ENCODE data around the gene PHF20.
"Not testable (repeated sequence)": the region's sequence is repeated elsewhere in the genome, so short reads cannot be mapped to it uniquely, and the experiment has no call there.

The PHF20 gene

DNA sequence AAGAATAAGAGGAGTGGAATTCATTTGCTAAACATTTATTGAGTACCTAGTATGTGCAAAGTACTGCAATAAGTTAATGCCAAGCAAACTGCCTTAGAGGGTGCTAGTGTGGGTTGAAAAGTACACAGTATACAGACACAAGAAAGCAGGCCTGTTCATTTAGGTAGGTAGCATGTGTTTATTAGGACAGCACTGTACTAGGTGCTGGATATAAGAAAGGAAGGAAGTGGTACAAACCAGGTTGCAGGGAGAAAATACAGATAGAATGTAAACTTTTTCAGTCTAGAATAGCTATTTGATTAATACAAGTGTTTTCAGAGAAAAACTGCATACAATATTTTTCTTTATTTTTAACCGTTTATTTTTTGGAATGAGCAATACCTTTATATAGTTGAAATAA is 68.1 kb downstream of the PHF20 start:
- DNase-seq (ENCODE audit: low spot score) = no peak

DNA sequence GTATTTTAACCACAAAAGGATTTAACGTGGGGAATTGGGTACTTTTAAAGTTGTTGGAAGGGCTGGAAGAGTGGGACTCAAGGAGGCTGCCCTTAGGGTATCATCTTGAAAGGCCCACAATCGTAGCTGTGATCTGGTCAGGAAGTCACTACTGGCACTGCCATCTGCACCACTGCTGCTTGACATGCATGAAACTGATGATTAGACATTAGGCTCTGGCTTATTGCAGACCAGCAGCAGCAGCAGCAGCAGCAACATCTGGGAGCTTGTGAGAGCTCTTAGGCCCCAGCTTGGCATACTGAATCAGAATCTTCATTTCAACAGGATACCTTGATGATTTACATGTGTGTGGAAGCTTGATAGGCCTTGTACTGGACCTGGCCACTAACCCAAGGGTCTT is 68.6 kb downstream of the PHF20 start:
- DNase-seq (ENCODE audit: low spot score) = no peak

DNA sequence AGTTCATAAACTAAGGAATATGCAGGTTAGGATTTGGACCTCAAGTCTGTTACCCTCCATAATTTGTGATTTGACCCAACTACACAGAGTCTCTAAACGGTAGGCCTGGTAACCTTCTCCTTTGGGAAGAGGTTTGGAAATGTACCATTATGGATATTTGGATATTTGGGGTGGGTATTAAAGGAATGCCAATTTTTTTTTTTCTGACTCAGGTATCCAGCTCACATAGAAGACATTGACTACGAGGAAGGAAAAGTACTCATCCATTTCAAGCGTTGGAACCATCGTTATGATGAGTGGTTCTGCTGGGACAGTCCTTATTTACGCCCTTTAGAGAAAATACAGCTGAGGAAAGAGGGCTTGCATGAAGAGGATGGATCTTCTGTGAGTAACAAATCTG is 70.5 kb downstream of the PHF20 start:
- no peak for DNase-seq (ENCODE audit: low spot score)

DNA sequence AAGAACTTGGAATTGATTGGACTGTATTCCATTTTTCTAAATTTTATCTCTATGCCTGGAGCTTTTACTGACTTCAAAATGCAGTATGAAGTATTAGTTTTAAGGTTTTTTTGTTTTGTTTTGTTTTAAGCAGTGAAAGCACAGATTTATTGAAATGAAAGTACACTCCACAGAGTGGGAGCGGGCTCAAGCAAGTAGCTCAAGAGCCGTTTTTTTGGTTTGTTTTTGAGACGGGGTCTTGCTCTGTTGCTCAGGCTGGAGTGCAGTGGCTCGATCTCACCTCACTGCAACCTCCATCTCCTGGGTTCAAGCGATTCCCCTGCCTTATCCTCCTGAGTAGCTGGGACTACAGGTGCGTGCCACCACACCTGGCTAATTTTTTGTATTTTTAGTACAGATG is 72.1 kb downstream of the PHF20 start:
- not testable (repeated sequence) for DNase-seq (ENCODE audit: low spot score)

DNA sequence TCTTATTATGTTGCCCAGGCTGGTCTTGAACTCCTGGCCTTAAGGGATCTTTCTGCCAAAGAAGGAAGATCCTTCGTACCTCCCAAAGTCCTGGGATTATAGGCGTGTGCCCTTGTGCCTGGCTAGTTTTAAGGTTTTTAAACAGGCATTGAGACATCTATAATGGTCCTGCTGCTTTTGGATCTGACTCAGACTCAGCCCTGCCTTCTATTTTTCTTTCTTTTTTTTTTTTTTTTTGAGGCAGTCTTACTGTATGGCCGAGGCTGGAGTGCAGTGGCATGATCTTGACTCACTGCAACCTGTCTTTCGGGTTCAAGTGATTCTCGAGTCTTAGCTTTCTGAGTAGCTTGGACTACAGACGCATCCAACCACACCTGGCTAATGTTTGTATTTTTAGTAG is 73.7 kb downstream of the PHF20 start:
- no peak for DNase-seq (ENCODE audit: low spot score)

DNA sequence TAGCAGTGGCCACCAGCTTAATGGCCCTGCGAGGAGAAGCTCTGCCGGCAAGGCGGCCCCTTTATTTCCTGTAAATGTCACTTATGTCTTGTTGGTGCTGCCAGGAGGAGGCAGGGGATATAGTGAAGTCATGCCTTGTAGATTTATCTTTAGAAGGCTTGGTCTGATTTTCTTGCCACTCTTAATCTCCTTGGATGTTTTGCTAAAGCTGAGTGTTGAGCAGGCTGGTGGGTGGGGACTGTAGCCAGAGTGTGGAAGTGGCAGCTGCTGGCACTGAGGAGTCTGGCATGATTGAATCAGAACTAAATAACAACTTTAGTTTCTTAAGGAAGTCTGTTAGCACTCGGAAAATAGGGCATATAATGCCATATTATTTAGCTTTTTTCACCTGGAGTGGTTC is 77.9 kb downstream of the PHF20 start:
- DNase-seq (ENCODE audit: low spot score) = no peak

DNA sequence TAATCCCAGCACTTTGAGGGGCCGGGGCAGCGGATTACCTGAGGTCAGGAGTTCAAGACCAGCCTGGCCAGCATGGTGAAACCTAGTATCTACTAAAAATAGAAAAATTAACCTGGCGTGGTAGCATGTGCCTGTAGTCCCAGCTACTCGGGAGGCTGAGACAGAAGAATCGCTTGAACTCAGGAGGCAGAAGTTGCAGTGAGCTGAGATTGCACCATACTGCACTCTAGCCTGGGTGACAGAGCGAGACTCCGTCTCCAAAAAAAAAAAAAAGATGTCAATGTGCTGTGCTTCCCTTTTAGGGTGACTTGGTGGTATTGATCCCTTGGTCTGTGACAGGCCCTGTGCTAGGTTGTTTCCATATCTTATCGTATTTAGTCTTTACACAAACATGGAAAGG is 79.8 kb downstream of the PHF20 start:
- not testable (repeated sequence) for DNase-seq (ENCODE audit: low spot score)

DNA sequence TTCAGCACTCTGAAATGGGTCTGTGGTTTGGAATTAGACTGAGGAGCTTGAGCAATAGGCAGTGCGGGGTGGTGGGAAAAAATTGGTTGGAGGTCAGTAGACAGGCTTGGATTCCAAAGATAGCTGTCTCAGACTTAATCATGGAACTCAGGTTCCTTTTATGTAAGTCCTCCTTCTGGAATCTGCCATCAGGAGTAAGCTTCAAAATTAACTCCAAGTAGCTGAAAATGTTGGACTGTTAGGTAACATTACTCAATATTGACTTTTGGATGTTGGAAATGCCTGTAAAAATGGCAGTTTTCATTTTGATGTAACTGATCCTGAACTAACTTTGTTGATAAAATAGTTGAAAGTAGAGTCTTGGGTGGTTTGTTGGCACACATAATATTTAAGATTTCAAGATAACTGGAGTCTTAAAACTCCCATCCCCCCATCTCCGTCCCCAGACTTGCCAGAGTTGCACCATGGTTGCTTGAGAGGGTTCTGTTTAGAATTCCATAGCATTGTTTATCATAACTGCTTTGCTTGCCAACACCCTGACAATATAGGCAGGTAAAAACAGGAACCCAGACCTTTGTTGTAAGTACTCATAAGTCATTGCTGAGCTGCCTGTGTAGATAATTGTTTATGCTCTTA is 83.0 kb downstream of the PHF20 start:
- DNase-seq (ENCODE audit: low spot score) = peak; percentile 13

DNA sequence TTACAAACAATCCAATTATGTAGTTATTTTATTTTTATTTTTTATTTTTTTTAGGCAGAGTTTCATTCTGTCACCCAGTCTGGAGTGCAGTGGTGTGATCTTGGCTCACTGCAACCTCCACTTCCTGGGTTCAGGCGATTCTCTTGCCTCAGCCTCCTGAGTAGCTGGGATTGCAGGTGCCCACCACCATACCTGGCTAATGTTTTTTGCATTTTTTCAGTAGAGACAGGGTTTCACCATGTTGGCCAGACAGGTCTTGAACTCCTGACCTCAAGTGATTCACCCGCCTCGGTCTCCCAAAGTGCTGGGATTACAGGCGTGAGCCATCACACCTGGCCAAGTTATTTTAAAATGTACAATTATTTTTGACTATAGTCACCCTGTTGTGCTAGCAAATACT is 83.8 kb downstream of the PHF20 start:
- not testable (repeated sequence) for DNase-seq (ENCODE audit: low spot score)

DNA sequence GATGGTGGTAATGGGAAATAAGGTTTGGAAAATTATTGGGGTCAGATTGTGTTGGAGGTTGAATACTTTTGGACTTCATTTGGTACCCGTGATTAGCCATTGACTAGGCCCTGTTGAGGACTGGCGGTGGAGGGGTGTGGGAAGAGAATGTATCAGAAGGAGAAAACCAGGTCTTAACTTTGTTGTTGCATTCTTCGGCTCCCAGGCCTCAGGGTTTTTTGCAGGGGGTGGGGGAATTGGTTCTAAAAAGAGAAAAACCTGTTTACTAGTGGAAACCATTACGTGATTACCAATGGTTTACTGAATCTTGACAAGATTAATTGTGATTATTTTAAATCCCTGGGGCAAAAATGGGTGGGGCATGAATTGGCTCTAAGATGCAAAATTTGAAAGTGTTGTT is 85.1 kb downstream of the PHF20 start:
- DNase-seq (ENCODE audit: low spot score) = no peak

DNA sequence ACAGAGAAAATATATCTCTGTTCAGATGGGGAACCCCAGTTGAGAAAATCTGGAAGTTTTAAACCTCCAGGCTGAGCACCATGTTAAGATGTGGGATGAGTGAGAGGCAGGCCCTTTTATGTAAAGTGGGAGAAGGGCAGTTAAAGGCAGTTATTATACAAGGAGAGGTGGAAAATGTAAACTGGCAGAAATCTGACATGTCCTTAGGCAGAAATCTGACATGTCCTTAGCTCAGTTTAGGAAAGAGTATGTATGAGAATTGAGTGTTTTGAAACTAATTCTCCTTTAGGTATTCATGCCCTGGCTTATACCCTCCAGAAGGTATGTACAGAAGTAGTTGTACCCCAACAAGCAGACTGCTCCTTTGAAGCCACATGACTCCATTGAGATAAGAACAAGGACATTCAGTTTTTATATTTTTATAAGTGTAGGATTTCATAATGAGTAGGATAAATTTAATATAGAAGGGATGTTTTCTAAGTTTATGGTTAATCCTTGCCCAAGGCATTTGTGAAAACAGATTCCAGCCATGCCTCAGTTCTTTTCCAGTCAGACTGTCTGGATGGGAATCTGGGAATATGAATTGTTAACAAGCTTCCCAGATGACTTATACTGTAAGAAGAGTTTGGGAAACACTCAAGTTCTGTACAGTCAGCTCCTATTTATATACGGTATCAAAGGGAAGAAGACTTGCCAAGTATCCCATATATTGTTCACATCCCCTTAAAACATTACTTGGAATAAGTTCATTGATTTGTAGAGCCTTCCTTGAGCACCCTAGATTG is 94.8 kb downstream of the PHF20 start:
- peak; percentile 23 for DNase-seq (ENCODE audit: low spot score)

DNA sequence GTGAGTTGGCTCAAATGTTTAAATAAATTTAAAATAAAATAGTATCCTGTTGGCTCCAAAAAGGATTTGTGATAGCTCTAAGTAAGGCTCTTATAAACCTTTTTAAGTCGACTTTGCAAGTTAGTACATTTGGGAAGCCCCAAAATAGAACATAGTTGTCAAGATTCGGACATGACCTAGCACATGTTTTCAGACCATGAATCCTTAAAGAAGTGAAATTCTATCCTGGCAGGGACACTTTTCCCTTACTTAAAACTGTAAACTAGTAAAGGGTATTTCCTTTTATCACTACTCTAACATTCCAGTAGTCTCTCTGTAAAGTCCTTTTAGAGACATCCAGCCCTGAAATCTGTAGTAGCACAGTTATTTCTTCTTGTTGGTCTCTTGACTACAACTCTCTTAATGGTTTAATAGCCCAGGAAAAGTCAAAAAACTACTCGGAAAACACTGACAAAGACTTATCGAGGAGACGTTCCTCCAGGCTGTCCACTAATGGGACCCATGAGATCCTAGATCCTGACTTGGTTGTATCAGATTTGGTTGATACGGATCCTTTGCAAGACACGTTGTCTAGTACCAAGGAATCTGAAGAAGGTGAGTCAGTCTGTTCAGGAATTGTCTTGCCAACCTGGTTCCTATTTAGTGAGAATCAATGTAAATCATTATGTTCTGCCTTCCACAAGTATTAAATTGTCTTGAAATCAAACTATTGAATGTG is 98.9 kb downstream of the PHF20 start:
- DNase-seq (ENCODE audit: low spot score) = no peak

DNA sequence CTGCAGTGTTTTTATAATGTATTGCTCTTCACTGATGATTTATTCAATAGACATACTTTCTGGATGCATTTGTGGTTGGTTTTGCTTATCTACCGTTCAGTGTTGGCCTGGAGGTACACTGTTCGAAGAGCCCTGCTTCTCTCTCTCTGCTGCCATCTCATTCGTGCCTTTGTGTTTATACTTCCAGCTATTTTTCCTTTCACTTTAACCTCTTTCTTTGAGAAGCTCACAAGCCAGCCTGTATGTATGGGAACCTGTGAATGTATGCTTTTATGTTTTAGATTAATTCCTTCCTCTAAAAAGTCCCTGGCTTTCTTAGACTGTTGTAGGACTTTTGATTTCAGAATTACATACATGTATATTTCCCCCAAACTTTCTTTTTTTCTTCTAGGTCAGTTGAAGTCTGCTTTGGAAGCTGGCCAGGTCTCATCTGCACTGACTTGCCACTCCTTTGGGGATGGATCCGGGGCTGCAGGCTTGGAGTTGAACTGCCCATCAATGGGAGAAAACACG is 99.5 kb downstream of the PHF20 start:
- no peak for DNase-seq (ENCODE audit: low spot score)

DNA sequence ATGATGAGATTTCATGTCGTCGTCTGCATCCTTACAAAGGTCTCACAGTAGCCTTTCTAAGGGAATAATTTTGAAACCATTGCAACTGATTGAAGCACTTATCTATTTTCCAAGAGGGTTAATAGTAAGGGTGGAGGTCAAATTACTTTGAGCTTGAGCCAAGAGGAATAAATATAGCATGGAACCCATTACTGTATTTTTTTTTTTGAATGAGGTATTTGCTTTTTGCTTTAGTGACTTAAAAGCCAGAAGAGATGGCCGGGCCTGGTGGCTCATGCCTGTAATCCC is 104.2 kb downstream of the PHF20 start:
- DNase-seq (ENCODE audit: low spot score) = no peak

DNA sequence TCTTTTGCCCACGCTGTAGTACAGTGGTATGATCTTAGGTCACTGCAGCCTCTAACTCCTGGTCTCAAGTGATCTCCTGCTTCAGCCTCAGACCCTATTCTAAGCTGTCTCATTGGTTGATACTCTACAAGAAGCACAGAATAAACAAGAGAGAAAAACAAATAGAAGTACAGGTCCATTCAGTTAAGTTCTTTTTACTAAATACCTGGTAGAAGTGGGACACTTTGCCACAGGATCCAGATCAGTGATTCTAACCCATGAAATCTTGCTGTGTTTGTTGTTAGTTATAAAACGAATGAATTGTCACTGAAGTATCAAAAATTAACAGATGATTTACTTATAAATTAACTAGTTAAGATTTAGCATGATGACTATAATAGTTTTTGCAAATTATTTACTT is 105.8 kb downstream of the PHF20 start:
- DNase-seq (ENCODE audit: low spot score) = no peak

DNA sequence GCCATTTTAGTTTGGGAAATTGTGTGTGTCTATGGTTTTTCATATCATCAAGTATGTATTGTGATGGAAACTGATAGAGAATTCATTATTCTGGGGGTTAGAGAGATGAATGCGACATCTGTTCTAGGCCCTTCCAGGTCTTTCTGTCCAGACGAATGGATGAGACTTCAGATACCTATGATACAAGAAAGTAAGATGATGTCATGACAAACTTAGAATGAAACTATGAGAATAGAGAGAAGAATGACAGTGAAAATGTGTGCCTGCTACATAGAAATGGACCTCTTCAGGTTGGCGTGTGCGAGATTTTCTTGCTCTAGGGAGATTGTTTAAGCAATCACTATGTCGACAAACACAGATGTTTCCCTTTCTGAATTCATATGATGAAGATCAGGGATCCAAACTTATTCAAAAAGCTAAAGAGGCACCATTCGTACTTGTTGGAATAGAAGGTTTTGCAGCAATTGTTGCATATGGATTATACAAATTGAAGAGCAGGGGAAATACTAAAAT is 106.4 kb downstream of the PHF20 start:
- no peak for DNase-seq (ENCODE audit: low spot score)

DNA sequence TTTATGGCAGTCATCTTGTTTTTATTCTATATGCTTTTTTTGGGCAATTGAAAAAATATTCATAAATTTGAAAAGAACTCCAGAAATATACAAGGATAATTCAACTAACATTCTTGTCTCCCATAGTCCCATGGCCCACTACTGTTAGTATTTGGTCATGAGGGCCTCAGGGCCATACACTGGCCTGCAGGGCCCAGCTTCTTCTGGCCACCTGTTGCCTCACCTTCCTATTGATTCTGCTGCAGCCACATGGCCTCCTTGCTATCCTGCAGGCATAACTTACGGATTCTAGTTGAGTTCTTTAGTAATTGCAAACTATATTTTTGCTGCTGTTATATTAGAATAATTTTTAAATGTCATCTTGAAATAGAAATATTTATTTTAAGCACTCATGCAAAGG is 109.9 kb downstream of the PHF20 start:
- no peak for DNase-seq (ENCODE audit: low spot score)

DNA sequence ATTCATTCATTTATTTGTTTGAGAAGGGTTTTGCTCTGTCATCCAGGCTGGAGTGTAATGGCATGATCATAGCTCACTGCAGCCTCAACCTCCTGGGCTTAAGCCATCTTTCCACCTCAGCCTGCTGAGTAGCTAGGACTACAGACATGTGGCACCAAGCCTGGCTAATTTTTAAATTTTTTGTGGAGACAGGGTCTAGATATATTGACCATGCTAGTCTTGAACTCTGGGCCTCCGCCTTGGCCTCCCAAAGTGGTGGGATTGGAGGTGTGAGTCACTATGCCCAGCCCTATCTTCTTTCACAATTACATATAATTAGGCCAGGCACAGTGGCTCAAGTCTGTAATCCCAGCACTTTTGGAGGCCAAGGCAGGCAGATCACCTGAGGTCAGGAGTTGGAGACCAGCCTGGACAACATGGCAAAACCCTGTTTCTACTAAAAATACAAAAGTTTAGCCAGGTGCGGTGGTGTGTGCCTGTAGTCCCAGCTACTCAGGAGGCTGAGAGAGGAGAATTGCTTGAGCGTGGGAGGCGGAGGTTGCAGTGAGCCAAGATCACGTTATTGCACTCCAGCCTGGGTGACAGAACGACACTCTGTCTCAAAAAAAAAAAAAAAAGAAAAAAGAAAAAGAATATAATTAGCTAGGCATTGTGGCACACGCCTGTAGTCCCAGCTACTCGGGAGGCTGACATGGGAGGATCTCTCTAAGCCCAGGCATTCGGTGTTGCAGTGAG is 110.8 kb downstream of the PHF20 start:
- DNase-seq (ENCODE audit: low spot score) = not testable (repeated sequence)

DNA sequence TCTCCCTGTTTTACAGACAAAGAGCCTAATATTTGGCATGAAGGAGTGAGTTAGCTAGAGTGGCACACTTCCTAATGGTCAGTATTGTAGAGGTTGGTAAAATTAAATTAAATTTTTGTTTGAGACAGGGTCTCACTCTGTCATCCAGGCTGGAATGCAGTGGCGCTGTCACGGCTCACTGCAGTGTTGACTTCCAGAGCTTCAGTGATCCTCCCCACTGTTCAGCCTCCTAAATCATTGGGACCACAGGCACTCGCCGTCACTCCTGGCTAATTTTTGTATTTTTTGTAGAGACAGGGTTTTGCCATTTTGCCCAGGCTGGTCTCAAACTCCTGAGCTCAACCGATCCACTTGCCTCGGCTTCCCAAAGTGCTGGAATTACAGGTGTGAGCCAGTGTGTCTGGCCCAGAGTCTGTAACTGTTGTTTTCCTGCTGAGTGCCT is 111.5 kb downstream of the PHF20 start:
- no peak for DNase-seq (ENCODE audit: low spot score)

DNA sequence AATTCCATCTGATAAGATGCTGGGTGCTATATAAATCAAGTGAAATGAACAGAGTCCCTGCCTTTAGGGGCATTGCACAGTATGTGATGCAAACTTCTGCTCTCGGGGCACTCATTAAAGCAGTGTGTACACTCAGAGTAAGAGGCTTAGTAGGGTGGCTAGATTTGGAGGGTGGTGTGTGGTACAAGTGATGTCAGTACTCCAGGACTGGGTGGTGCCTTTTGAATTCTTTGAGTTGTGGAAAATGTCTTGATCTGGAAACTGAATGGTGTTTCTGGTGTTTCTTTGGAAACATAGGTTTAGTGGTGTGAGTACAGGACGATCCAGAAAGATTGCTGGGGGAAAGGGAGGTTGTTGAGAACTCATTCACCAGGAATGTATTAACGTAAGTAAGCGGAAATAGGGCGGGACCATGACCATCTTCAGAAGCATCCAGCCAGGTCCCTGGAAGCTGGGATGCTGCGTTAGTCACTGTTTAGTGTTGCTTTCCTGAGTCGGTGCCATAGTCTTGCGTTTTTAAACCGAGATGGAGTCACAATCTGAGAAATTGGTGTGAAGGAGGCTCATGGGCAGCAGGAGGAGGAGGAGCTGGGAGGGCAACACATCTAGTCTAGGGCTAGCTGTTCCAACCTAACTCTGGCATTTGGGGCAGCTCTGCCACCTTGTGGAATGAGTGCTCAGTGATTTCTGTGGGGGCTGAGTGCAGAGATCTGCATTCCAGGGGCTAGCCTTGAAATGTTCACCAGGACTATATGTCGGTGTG is 112.1 kb downstream of the PHF20 start:
- DNase-seq (ENCODE audit: low spot score) = peak; percentile 87

DNA sequence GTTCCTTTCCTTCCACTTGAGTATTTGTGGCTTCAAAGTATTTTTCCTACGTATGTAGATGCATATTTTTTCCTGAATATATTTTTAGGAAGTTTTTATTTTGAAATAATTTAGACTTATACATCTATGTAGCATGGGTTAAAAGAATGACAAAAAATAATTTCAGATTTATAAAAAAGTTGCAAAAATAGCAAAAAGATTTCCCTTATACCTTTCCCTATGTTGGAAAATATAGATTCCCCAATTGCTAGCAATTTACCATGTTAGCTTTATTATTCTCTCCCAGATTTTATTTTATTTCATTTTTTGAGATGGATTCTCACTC is 112.7 kb downstream of the PHF20 start:
- no peak for DNase-seq (ENCODE audit: low spot score)

DNA sequence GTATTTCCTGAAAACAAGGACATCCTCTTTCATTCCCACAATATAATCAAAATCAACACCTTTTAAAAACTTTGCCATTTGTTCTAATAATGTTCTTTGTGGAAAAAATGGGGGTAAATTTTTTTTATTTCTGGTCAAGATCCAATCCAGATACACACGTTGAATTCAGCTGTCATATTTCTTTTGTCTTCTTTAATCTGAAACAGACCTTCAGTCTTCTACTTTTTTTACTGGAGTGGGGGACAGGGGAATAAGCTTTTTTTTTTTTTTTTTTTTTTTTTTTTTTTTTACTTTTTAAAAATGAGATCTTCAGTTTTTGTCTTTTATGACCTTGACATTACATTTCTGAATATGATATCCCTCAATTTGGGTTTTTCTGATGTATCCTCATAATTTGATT is 113.4 kb downstream of the PHF20 start:
- DNase-seq (ENCODE audit: low spot score) = no peak
